ENCODE results near the gene USP30. TPM values are rescaled to one million over a fixed set of nuclear protein-coding genes. Genes with fewer than 3 reads are reported as not detected.

USP30 gene, protein sequence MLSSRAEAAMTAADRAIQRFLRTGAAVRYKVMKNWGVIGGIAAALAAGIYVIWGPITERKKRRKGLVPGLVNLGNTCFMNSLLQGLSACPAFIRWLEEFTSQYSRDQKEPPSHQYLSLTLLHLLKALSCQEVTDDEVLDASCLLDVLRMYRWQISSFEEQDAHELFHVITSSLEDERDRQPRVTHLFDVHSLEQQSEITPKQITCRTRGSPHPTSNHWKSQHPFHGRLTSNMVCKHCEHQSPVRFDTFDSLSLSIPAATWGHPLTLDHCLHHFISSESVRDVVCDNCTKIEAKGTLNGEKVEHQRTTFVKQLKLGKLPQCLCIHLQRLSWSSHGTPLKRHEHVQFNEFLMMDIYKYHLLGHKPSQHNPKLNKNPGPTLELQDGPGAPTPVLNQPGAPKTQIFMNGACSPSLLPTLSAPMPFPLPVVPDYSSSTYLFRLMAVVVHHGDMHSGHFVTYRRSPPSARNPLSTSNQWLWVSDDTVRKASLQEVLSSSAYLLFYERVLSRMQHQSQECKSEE
- total RNA-seq, result 12.1 TPM
- long read RNA-seq, transcript USP30-201 (13 exons, 3,742 nt), result major isoform, 31 of 46 reads
- long read RNA-seq, partial matches to known transcripts, result 0 of 46 reads
- long read RNA-seq, other reads (novel, unspliced or antisense), result 15 of 46 reads

DNA sequence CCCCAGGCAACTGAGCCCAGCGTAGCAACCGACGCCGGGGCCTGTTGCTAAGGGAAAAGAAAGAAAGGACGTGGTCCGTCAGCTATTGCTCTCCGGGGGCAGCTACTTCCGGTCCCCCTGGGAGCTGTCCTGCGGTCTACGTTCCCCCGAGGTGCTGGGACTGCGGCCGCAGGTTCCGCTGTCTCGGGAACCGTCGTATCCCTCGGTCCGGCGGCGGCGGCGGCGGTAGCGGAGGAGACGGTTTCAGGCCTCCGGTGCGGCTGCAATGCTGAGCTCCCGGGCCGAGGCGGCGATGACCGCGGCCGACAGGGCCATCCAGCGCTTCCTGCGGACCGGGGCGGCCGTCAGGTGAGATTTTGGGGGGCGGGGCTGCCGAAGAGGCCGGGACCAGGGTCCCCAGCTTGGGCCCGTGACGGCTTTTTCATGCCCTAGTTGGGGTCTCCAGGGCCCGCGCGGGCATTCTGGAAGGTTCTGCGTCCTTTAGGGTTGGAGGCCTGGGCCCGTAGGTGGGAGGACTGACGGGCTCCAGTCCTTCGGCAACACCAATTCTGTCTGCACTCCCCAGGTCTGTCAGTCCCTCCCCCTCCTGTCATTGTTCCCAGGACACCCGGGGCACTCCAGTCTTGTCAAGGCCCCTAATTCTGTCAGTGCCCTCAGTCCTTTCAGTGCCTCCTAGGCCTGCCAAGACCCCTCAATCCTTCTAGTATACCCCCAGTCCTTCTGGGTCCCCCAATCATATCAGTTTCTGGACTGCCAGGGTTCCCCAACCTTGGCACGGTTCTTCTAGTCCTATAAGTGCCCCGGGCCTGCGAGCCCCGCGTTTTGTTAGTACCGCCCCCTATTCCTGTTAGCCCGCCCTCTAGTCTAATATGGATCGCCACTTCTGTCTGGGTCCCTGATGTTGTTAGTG, at the start of gene USP30:
Gene USP30, plus strand, starts transcription at position 163 of the 910 bp plus-strand sequence. Its CDS starts 103 bp downstream, at position 266.
- H3K4me1 ChIP-seq, result peaks cover 29% of the 10 kb centered on the region
- DNase-seq, result peak; percentile 86
- no peaks in the 10 kb centered on the region for H3K9me3 ChIP-seq (replicated peaks)
- no peaks in the 10 kb centered on the region for H3K27me3 ChIP-seq (ENCODE audit: low read depth)
- intact Hi-C loops (cut with micrococcal nuclease), result no loop called here
- TF ChIP-seq, protein P1, sequence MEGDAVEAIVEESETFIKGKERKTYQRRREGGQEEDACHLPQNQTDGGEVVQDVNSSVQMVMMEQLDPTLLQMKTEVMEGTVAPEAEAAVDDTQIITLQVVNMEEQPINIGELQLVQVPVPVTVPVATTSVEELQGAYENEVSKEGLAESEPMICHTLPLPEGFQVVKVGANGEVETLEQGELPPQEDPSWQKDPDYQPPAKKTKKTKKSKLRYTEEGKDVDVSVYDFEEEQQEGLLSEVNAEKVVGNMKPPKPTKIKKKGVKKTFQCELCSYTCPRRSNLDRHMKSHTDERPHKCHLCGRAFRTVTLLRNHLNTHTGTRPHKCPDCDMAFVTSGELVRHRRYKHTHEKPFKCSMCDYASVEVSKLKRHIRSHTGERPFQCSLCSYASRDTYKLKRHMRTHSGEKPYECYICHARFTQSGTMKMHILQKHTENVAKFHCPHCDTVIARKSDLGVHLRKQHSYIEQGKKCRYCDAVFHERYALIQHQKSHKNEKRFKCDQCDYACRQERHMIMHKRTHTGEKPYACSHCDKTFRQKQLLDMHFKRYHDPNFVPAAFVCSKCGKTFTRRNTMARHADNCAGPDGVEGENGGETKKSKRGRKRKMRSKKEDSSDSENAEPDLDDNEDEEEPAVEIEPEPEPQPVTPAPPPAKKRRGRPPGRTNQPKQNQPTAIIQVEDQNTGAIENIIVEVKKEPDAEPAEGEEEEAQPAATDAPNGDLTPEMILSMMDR (IDR thresholded peaks at IDR 0.05; ENCODE audit: borderline replicate concordance), result no peak
- peaks cover 10% of the 10 kb centered on the region for H3K36me3 ChIP-seq
- peak within 1 kb of the TSS; percentile 91 for H3K4me3 ChIP-seq
- H3K27ac ChIP-seq (replicated peaks), result peak within 1 kb of the TSS; percentile 92

DNA sequence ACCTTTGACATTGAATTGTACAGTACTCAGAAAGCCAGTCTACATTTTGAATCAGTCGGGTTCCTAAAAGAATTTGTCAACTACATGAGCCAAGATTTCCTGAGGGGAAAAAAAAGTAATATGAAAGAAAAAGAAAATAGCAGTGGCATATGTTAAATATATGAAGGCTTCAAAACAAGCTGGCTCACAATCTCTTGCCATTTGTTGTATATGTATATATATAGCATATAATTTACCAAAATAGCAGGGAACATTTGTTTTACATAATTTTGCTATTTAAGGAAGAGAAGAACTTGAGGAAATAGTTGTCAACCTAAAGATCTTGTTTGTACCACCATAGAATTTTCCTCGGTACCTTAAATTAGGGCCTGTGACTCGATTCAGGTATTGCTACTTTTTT, 48.4 kb upstream of the USP30 start:
- Histone ChIP-seq H3K9me3 (replicated peaks) (no peaks in the 10 kb centered on the region), H3K36me3 (no peaks in the 10 kb centered on the region), H3K4me3 (no peak overlapping the region), H3K4me1 (no peaks in the 10 kb centered on the region), H3K27me3 (ENCODE audit: low read depth) (peaks cover 10% of the 10 kb centered on the region), H3K27ac (replicated peaks) (no peak overlapping the region)
- TF ChIP-seq, protein P1 (IDR thresholded peaks at IDR 0.05; ENCODE audit: borderline replicate concordance), result no peak
- intact Hi-C loops (cut with micrococcal nuclease), result no loop called here
- no peak for DNase-seq

DNA sequence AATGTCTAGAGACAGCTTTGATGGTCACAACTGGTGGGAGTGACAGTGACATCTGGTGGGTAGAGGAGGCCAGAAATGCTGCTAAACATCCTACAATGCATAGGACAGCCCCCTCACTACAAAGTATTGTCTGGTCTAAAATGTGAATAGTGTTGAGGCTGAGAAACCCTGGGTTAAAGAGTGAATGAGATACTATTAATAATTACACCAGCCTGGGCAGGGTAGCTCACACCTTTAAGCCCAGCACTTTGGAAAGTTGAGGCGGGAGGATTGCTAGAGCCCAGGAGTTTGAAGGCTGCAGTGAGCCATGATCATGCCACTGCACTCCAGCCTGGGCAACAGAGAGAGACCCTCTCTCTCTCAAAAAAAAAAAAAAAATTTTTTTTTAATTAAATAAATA, 42.6 kb upstream of the USP30 start:
- H3K27ac ChIP-seq (replicated peaks), result no peak overlapping the region
- TF ChIP-seq, protein P1 (IDR thresholded peaks at IDR 0.05; ENCODE audit: borderline replicate concordance), result no peak
- H3K4me1 ChIP-seq, result no peaks in the 10 kb centered on the region
- H3K27me3 ChIP-seq (ENCODE audit: low read depth), result peaks cover 7% of the 10 kb centered on the region
- intact Hi-C loops (cut with micrococcal nuclease), result no loop called here
- DNase-seq, result no peak
- no peaks in the 10 kb centered on the region for H3K9me3 ChIP-seq (replicated peaks)
- H3K4me3 ChIP-seq, result no peak overlapping the region
- H3K36me3 ChIP-seq, result no peaks in the 10 kb centered on the region

DNA sequence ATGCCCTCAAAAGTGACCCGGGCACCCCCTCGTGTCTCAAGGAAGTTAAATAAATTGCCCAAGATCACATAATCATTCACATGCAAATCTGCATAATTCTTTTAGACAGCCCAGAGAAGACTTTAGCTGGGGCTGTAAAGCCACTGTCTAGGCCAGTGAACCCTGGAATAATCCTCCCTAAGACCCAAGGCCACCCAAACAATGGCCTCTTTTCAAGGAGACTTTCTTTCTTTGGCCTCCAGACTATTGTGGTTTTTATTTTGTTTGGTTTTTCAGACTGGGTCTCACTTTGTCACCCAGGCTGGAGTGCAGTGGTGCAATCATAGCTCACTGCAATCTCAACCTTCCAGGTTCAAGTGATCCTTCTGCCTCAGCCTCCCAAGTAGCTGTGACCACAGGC, 42.1 kb upstream of the USP30 start:
- H3K4me1 ChIP-seq, result no peaks in the 10 kb centered on the region
- TF ChIP-seq, protein P1 (IDR thresholded peaks at IDR 0.05; ENCODE audit: borderline replicate concordance), result no peak
- intact Hi-C loops (cut with micrococcal nuclease), result no loop called here

More for the DNA sequence above, 42.1 kb upstream of the USP30 start:
- H3K4me3 ChIP-seq, result no peak overlapping the region
- no peaks in the 10 kb centered on the region for H3K9me3 ChIP-seq (replicated peaks)
- no peaks in the 10 kb centered on the region for H3K36me3 ChIP-seq
- peaks cover 7% of the 10 kb centered on the region for H3K27me3 ChIP-seq (ENCODE audit: low read depth)
- H3K27ac ChIP-seq (replicated peaks), result no peak overlapping the region
- no peak for DNase-seq
